H9 (cell line): ENCODE results near the gene GORASP1. TPM values are rescaled to one million over a fixed set of nuclear protein-coding genes. Genes with fewer than 3 reads are reported as not detected.

Experiments used
- DNase-seq: peaks from one replicate; pipeline ENCODE4 v3.0.0-alpha.2; 2017
- H2AFZ ChIP-seq: one replicate; pipeline ENCODE4 v1.6.1; 2013; ENCODE audit warnings: mild to moderate bottlenecking, low read length, control low read depth, moderate library complexity
- H2AK5ac ChIP-seq: 2 replicates; pipeline ENCODE4 v1.6.1; 2013; ENCODE audit warnings: low read length, control low read depth, mixed read lengths; ENCODE audit not compliant: insufficient read length
- H2BK120ac ChIP-seq: one replicate; pipeline ENCODE4 v1.6.1; 2013; ENCODE audit warnings: low read depth, mild to moderate bottlenecking, low read length, control low read depth, inconsistent platforms; ENCODE audit not compliant: poor library complexity, severe bottlenecking
- H2BK12ac ChIP-seq: 2 replicates; pipeline ENCODE4 v1.6.1; 2013; ENCODE audit warnings: low read length, control low read depth, mixed read lengths, low read depth; ENCODE audit not compliant: insufficient read length
- H2BK15ac ChIP-seq: 2 replicates; pipeline ENCODE4 v1.6.1; 2013; ENCODE audit warnings: low read depth, low read length, control low read depth
- H2BK20ac ChIP-seq: one replicate; pipeline ENCODE4 v1.6.1; 2013; ENCODE audit warnings: low read depth, mild to moderate bottlenecking, low read length, control low read depth, inconsistent platforms; ENCODE audit not compliant: poor library complexity, severe bottlenecking
- H2BK5ac ChIP-seq: 2 replicates; pipeline ENCODE4 v1.6.1; 2013; ENCODE audit warnings: low read length, control low read depth, mixed read lengths; ENCODE audit not compliant: insufficient read length
- H3K14ac ChIP-seq: 2 replicates; pipeline ENCODE4 v1.6.1; 2013; ENCODE audit warnings: low read length, control low read depth; ENCODE audit not compliant: insufficient read depth
- H3K18ac ChIP-seq: 2 replicates; pipeline ENCODE4 v1.6.1; 2013; ENCODE audit warnings: low read depth, mild to moderate bottlenecking, mixed read lengths, low read length, control low read depth; ENCODE audit not compliant: insufficient read length
- H3K23ac ChIP-seq: 2 replicates; pipeline ENCODE4 v1.6.1; 2013; ENCODE audit warnings: low read length, control low read depth, mixed read lengths, low read depth; ENCODE audit not compliant: insufficient read length
- H3K23me2 ChIP-seq: 2 replicates; pipeline ENCODE4 v1.6.1; 2013; ENCODE audit warnings: low read depth, mild to moderate bottlenecking, mixed read lengths, low read length, control low read depth; ENCODE audit not compliant: insufficient read length, poor library complexity, severe bottlenecking
- H3K27ac ChIP-seq: 2 replicates; pipeline ENCODE4 v1.5.1; 2013; ENCODE audit warnings: low read length, control low read depth, mixed read lengths, low read depth; ENCODE audit not compliant: insufficient read length
- H3K27me3 ChIP-seq: 2 replicates; pipeline ENCODE4 v1.6.1; 2013; ENCODE audit warnings: low read length, control low read depth, inconsistent platforms; ENCODE audit not compliant: insufficient read depth
- H3K4ac ChIP-seq: 2 replicates; pipeline ENCODE4 v1.6.1; 2013; ENCODE audit warnings: low read depth, mild to moderate bottlenecking, control low read depth, inconsistent platforms, low read length, moderate library complexity
- H3K4me1 ChIP-seq: 2 replicates; pipeline ENCODE4 v1.6.1; 2013; ENCODE audit warnings: low read length, control low read depth, inconsistent platforms; ENCODE audit not compliant: insufficient read depth
- H3K4me2 ChIP-seq: 2 replicates; pipeline ENCODE4 v1.6.1; 2013; ENCODE audit warnings: low read length, control low read depth, mixed read lengths; ENCODE audit not compliant: insufficient read length, insufficient read depth
- H3K56ac ChIP-seq: 2 replicates; pipeline ENCODE4 v1.6.1; 2013; ENCODE audit warnings: low read depth, mild to moderate bottlenecking, mixed read lengths, low read length, control low read depth; ENCODE audit not compliant: insufficient read length
- H3K79me1 ChIP-seq: 2 replicates; pipeline ENCODE4 v1.6.1; 2013; ENCODE audit warnings: low read depth, mild to moderate bottlenecking, moderate library complexity, low read length, control low read depth, inconsistent platforms; ENCODE audit not compliant: insufficient read depth, poor library complexity, severe bottlenecking
- H3K79me2 ChIP-seq: 2 replicates; pipeline ENCODE4 v1.6.1; 2013; ENCODE audit warnings: low read length, control low read depth, inconsistent platforms; ENCODE audit not compliant: insufficient read depth
- H3K9ac ChIP-seq: 2 replicates; pipeline ENCODE4 v1.6.1; 2013; ENCODE audit warnings: low read length, control low read depth, mixed read lengths; ENCODE audit not compliant: insufficient read length; ENCODE audit errors: extremely low read depth
- H3K9me3 ChIP-seq: one replicate; pipeline ENCODE4 v1.6.1; 2013; ENCODE audit warnings: low read depth, low read length, inconsistent platforms; ENCODE audit not compliant: control insufficient read depth
- H3T11ph ChIP-seq: one replicate; pipeline ENCODE4 v1.6.1; 2013; ENCODE audit warnings: mild to moderate bottlenecking, low read length, control low read depth, inconsistent platforms
- H4K20me1 ChIP-seq: one replicate; pipeline ENCODE4 v1.6.1; 2013; ENCODE audit not compliant: control insufficient read depth, insufficient read length, insufficient read depth
- H4K5ac ChIP-seq: 2 replicates; pipeline ENCODE4 v1.6.1; 2013; ENCODE audit warnings: low read depth, mild to moderate bottlenecking, mixed read lengths, low read length, control low read depth; ENCODE audit not compliant: insufficient read length
- H4K8ac ChIP-seq: replicated peaks from 2 replicates; pipeline ENCODE4 v1.6.1; 2013; ENCODE audit warnings: low read length, control low read depth, mixed read lengths, low read depth; ENCODE audit not compliant: insufficient read length
- H4K91ac ChIP-seq: 2 replicates; pipeline ENCODE4 v1.6.1; 2013; ENCODE audit warnings: low read depth, mild to moderate bottlenecking, moderate library complexity, mixed read lengths, low read length, control low read depth; ENCODE audit not compliant: insufficient read length
- H3K27ac Mint-ChIP-seq, 3 experiments: 2 replicates in 2 of 3; 3 replicates in 1 of 3; pipeline ENCODE4 v1.8.0; 2020 to 2021; ENCODE audit warnings: mixed read lengths in 3 of 3, mild to moderate bottlenecking in 1 of 3, moderate library complexity in 1 of 3
- H3K27me3 Mint-ChIP-seq: 2 replicates; pipeline ENCODE4 v1.8.0; 2021; ENCODE audit warnings: low read depth, mild to moderate bottlenecking, moderate library complexity, mixed read lengths
- H3K36me3 Mint-ChIP-seq, 3 experiments: 2 replicates in 2 of 3; 3 replicates in 1 of 3; pipeline ENCODE4 v1.8.0; 2020 to 2021; ENCODE audit warnings: low read depth in 3 of 3, mixed read lengths in 3 of 3; ENCODE audit not compliant: insufficient read depth in 1 of 3
- H3K4me1 Mint-ChIP-seq, 2 experiments: 2 replicates each; pipeline ENCODE4 v1.8.0; 2020; ENCODE audit warnings: mixed read lengths in 2 of 2
- H3K4me3 Mint-ChIP-seq, 2 experiments: 2 replicates in 1 of 2; 3 replicates in 1 of 2; pipeline ENCODE4 v1.8.0; 2020 to 2021; ENCODE audit warnings: mild to moderate bottlenecking in 2 of 2, mixed read lengths in 2 of 2, moderate library complexity in 1 of 2
- H3K9me3 Mint-ChIP-seq, 2 experiments: 2 replicates in 1 of 2; 3 replicates in 1 of 2; pipeline ENCODE4 v1.8.0; 2020; ENCODE audit warnings: mild to moderate bottlenecking in 2 of 2, mixed read lengths in 2 of 2, moderate library complexity in 1 of 2
- WGBS: extraction: QIAGEN DNeasy Blood & Tissue Kit; methylation state at CpG from one replicate; pipeline ENCODE4 v1.1.7; 2013; ENCODE audit warnings: missing lambda C conversion rate, low lambda C conversion rate, mixed read lengths; ENCODE audit not compliant: insufficient read length; ENCODE audit errors: extremely low coverage; 5-methylcytosine and 5-hydroxymethylcytosine counted together
- total RNA-seq: library from RNA; stranded (reverse); gene quantifications from 2 replicates; pipeline ENCODE4 v1.2.1, GENCODE V29; 2021
- TF ChIP-seq, protein P1 (sequence below): fragments of 200-600 bp; sonication (generic); conservative IDR thresholded peaks from 3 replicates; pipeline ENCODE4 v1.8.0; 2021; ENCODE audit warnings: antibody characterized with exemption, mild to moderate bottlenecking

The GORASP1 gene
- total RNA-seq, 1 experiment from 2014 or later = 37.4 TPM

GRCh38 chr3:39088889-39089288, 18.5 kb downstream of the GORASP1 start:
- Histone ChIP-seq H3K27ac (no peak overlapping the region), H4K20me1 (no peaks in the 10 kb centered on the region), H4K91ac (no peak overlapping the region), H4K8ac (no peak overlapping the region), H2AFZ (no peak overlapping the region), H3K56ac (no peak overlapping the region), H2BK20ac (no peak overlapping the region), H3K27me3 (no peaks in the 10 kb centered on the region), H2AK5ac (no peak overlapping the region), H3K4me2 (no peak overlapping the region), H2BK120ac (no peak overlapping the region), H3K79me1 (no peaks in the 10 kb centered on the region), H2BK15ac (no peak overlapping the region), H2BK5ac (no peak overlapping the region), H3K4ac (no peak overlapping the region), H3K14ac (no peak overlapping the region), H3K4me1 (no peaks in the 10 kb centered on the region), H2BK12ac (no peak overlapping the region), H3K79me2 (no peaks in the 10 kb centered on the region), H4K5ac (no peak overlapping the region), H3K23ac (no peak overlapping the region), H3K18ac (no peak overlapping the region), H3K23me2 (no peaks in the 10 kb centered on the region), H3K9me3 (no peaks in the 10 kb centered on the region), H3K9ac (no peak overlapping the region), H3T11ph (no peak overlapping the region)
- TF ChIP-seq, protein P1, sequence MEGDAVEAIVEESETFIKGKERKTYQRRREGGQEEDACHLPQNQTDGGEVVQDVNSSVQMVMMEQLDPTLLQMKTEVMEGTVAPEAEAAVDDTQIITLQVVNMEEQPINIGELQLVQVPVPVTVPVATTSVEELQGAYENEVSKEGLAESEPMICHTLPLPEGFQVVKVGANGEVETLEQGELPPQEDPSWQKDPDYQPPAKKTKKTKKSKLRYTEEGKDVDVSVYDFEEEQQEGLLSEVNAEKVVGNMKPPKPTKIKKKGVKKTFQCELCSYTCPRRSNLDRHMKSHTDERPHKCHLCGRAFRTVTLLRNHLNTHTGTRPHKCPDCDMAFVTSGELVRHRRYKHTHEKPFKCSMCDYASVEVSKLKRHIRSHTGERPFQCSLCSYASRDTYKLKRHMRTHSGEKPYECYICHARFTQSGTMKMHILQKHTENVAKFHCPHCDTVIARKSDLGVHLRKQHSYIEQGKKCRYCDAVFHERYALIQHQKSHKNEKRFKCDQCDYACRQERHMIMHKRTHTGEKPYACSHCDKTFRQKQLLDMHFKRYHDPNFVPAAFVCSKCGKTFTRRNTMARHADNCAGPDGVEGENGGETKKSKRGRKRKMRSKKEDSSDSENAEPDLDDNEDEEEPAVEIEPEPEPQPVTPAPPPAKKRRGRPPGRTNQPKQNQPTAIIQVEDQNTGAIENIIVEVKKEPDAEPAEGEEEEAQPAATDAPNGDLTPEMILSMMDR = no peak
- Mint-ChIP-seq H3K4me1 (no peaks in the 10 kb centered on the region), H3K9me3 (no peaks in the 10 kb centered on the region), H3K4me3 (no peak overlapping the region), H3K36me3 (peaks cover 15 to 70% (median 62%) of the 10 kb centered on the region in 3 experiments; a peak in 6 of 7 replicates), H3K27ac (no peak overlapping the region), H3K27me3 (no peaks in the 10 kb centered on the region)
- WGBS = no CpG with 5 or more reads among the region's 3 CpGs
- no peak for DNase-seq
